HCT116 (cell line): ENCODE measurements around the gene MRPL42. TPM values are rescaled to one million over a fixed set of nuclear protein-coding genes. Genes with fewer than 3 reads are reported as not detected.

Experiments
- ATAC-seq: fragments of 200-7000 bp; cut with Tn5 transposase; 2 replicates; pipeline ENCODE4 v1.9.1; 2020; ENCODE audit warnings: mild to moderate bottlenecking, moderate library complexity
- BruUV-seq: library from RNA; stranded (reverse); fragments of 400-500 nt; replicated peaks from 2 replicates; lab custom pipeline; 2021; lab: Mats Ljungman, UMichigan
- CTCF ChIA-PET: fragments of 300-600 bp; sonication (Branson Sonifier 250); formaldehyde crosslinking; loops from one replicate; lab custom pipeline; 2021; ENCODE audit warnings: antibody characterized with exemption; lab: Charles Lee
- POLR2A ChIA-PET: fragments of 300-600, 350-600 bp; sonication (Branson Sonifier 250); formaldehyde crosslinking; loops from one replicate; lab custom pipeline; 2021; ENCODE audit warnings: antibody characterized with exemption; lab: Charles Lee
- RAD21 ChIA-PET, 2 experiments: fragments of 300-600 bp; sonication (Branson Sonifier 250); formaldehyde crosslinking; loops; one replicate each; lab custom pipeline; 2023; ENCODE audit warnings: low total read pairs in 2 of 2; ENCODE audit not compliant: uncharacterized antibody in 2 of 2, unreplicated experiment in 2 of 2, low non-redundant PET in 1 of 2; lab: Charles Lee
- DNase-seq: peaks from one replicate; pipeline ENCODE4 v3.0.0-alpha.2; 2010; ENCODE audit warnings: low read depth, low spot score
- H2AFZ ChIP-seq: fragments of 200-600 bp; shearing (Covaris generic), sonication (generic); 2 replicates; pipeline ENCODE4 v1.6.1; 2017; ENCODE audit warnings: low read depth, mixed run types, mixed read lengths, antibody characterized with exemption, low read length; ENCODE audit not compliant: poor library complexity, severe bottlenecking
- H3K27ac ChIP-seq: 2 replicates; pipeline ENCODE4 v1.5.1; 2012; ENCODE audit warnings: low read depth, low read length
- H3K27me3 ChIP-seq: fragments of 200-600 bp; sonication (generic); 2 replicates; pipeline ENCODE4 v1.6.1; 2016; ENCODE audit warnings: mixed run types, low read length, mixed read lengths; ENCODE audit not compliant: insufficient read depth
- H3K36me3 ChIP-seq, 2 experiments: fragments of 200-500 bp in 1 of 2; fragments of 200-600 bp in 1 of 2; sonication (Bioruptor generic) in 1 of 2; sonication (generic) in 1 of 2; 2 replicates each; pipeline versions ENCODE4 v1.5.1 to v1.6.1; 2014 to 2016; ENCODE audit warnings: low read length in 2 of 2, inconsistent platforms in 1 of 2, mixed read lengths in 1 of 2, mixed run types in 1 of 2; ENCODE audit not compliant: insufficient read depth in 2 of 2, control insufficient read depth in 1 of 2
- H3K4me1 ChIP-seq, 2 experiments: fragments of 200-600 bp in 1 of 2; sonication (generic) in 1 of 2; 2 replicates each; pipeline versions ENCODE4 v1.5.1 to v1.6.1; 2012 to 2017; ENCODE audit warnings: low read length in 2 of 2, inconsistent platforms in 1 of 2, mild to moderate bottlenecking in 1 of 2, mixed read lengths in 1 of 2, mixed run types in 1 of 2, moderate library complexity in 1 of 2; ENCODE audit not compliant: insufficient read depth in 2 of 2, control insufficient read depth in 1 of 2
- H3K4me2 ChIP-seq: fragments of 200-600 bp; sonication (generic); 2 replicates; pipeline ENCODE4 v1.6.1; 2017; ENCODE audit warnings: mixed run types, low read length, mixed read lengths
- H3K4me3 ChIP-seq, 2 experiments: fragments of 200-600 bp in 1 of 2; sonication (generic) in 1 of 2; replicated peaks in 1 of 2; 2 replicates each; pipeline ENCODE4 v1.5.1; 2011 to 2016; ENCODE audit warnings: low read length in 2 of 2, control low read depth in 1 of 2, low read depth in 1 of 2, mild to moderate bottlenecking in 1 of 2, mixed read lengths in 1 of 2, mixed run types in 1 of 2
- H3K79me2 ChIP-seq: fragments of 200-600 bp; sonication (generic); 2 replicates; pipeline ENCODE4 v1.6.1; 2017; ENCODE audit warnings: mild to moderate bottlenecking, mixed run types, low read length, moderate library complexity, mixed read lengths; ENCODE audit not compliant: insufficient read depth
- H3K9ac ChIP-seq: fragments of 200-600 bp; sonication (generic); 2 replicates; pipeline ENCODE4 v1.6.1; 2016; ENCODE audit warnings: low read length, mixed read lengths
- H3K9me2 ChIP-seq: fragments of 200-600 bp; sonication (generic), shearing (Covaris generic); 2 replicates; pipeline ENCODE4 v1.6.1; 2017; ENCODE audit warnings: mixed run types, mild to moderate bottlenecking, moderate library complexity; ENCODE audit not compliant: insufficient read depth
- H3K9me3 ChIP-seq, 2 experiments: fragments of 200-500 bp in 1 of 2; fragments of 200-600 bp in 1 of 2; sonication (Bioruptor generic) in 1 of 2; sonication (generic) in 1 of 2; 2 replicates each; pipeline ENCODE4 v1.6.1; 2014 to 2017; ENCODE audit warnings: low read length in 2 of 2, mixed read lengths in 2 of 2, inconsistent platforms in 1 of 2, low read depth in 1 of 2, mild to moderate bottlenecking in 1 of 2, mixed run types in 1 of 2, moderate library complexity in 1 of 2; ENCODE audit not compliant: control insufficient read depth in 1 of 2, insufficient read depth in 1 of 2
- H4K20me1 ChIP-seq: fragments of 200-600 bp; sonication (generic), shearing (Covaris generic); 2 replicates; pipeline ENCODE4 v1.6.1; 2017; ENCODE audit warnings: mixed run types, mild to moderate bottlenecking, moderate library complexity; ENCODE audit not compliant: insufficient read depth
- ATF3 ChIP-seq: IDR thresholded peaks from 2 replicates; pipeline ENCODE4 v1.6.1; 2012
- CBX3 ChIP-seq: IDR thresholded peaks from 2 replicates; pipeline ENCODE4 v1.6.1; 2012; ENCODE audit warnings: low read depth
- CTCF ChIP-seq, 3 experiments: fragments of 200-600 bp in 1 of 3; sonication (generic) in 1 of 3; IDR thresholded peaks in 2 of 3; conservative IDR thresholded peaks in 1 of 3; 2 replicates each; pipeline ENCODE4 v1.5.1; 2012 to 2017; ENCODE audit warnings: low read depth in 2 of 3, low read length in 2 of 3, antibody characterized with exemption in 1 of 3, borderline replicate concordance in 1 of 3, control low read depth in 1 of 3, mild to moderate bottlenecking in 1 of 3, mixed read lengths in 1 of 3, mixed run types in 1 of 3, moderate library complexity in 1 of 3; ENCODE audit not compliant: insufficient read depth in 1 of 3
- EZH2 ChIP-seq: fragments of 200-600 bp; sonication (generic); IDR thresholded peaks from 2 replicates; pipeline ENCODE4 v1.6.1; 2017; ENCODE audit warnings: antibody characterized with exemption, mixed run types
- FOSL1 ChIP-seq: IDR thresholded peaks from 2 replicates; pipeline ENCODE4 v1.6.1; 2012; ENCODE audit warnings: low read depth
- JUND ChIP-seq: IDR thresholded peaks from 2 replicates; pipeline ENCODE4 v1.6.1; 2012
- RAD21 ChIP-seq: IDR thresholded peaks from 2 replicates; pipeline ENCODE4 v1.6.1; 2012; ENCODE audit warnings: low read depth, mild to moderate bottlenecking
- REST ChIP-seq: IDR thresholded peaks from 2 replicates; pipeline ENCODE4 v1.6.1; 2012; ENCODE audit warnings: low read depth
- SRF ChIP-seq: IDR thresholded peaks from 2 replicates; pipeline ENCODE4 v1.6.1; 2012; ENCODE audit warnings: low read depth
- TCF7L2 ChIP-seq: IDR thresholded peaks from 2 replicates; pipeline ENCODE4 v1.7.0; 2011; ENCODE audit warnings: borderline replicate concordance, inconsistent platforms; ENCODE audit not compliant: insufficient read depth, insufficient read length; ENCODE audit errors: extremely low read depth
- ZNF274 ChIP-seq: fragments of 200-500 bp; sonication (Bioruptor generic); IDR thresholded peaks from 2 replicates; pipeline ENCODE4 v1.6.1; 2014; ENCODE audit warnings: mild to moderate bottlenecking, low read depth, low read length, inconsistent platforms
- intact Hi-C: fragments of 100-400 bp; cut with micrococcal nuclease; formaldehyde crosslinking; loops from 2 replicates; pipeline ENCODE4 v1.10.0; 2022
- total RNA-seq: library from RNA; stranded (reverse); gene quantifications from one replicate; pipeline ENCODE4 v1.2.1, GENCODE V29; 2021; ENCODE audit not compliant: unreplicated experiment
- TF ChIP-seq, protein P1 (sequence below): IDR thresholded peaks from 2 replicates; pipeline ENCODE4 v1.6.1; 2012

MRPL42 gene
- total RNA-seq, 1 experiment from 2014 or later, result 120 TPM

- intact Hi-C loops, result no loop called here
- ChIA-PET RAD21 (interaction anchor here in 1 of 2 experiments (0.6 kb wide), 1 partner anchor 243 kb away, joined by 3 read pairs; no protein-coding TSS in a partner anchor), POLR2A (no interaction called here), CTCF (no interaction called here)
- ATAC-seq (no peak), DNase-seq (no peak)
- no peaks in the 10 kb centered on the region for H3K9me2 ChIP-seq
- H3K79me2 ChIP-seq, result no peaks in the 10 kb centered on the region
- no peaks in the 10 kb centered on the region for H3K27me3 ChIP-seq
- BruUV-seq, result no TSS peak
- no peaks in the 10 kb centered on the region for H3K9me3 ChIP-seq
- no peaks in the 10 kb centered on the region for H4K20me1 ChIP-seq
- H3K9ac ChIP-seq, result no peak overlapping the region
- H3K4me3 ChIP-seq, result no peak overlapping the region
- H2AFZ ChIP-seq, result no peak overlapping the region
- no peaks in the 10 kb centered on the region for H3K36me3 ChIP-seq
- H3K4me2 ChIP-seq, result no peak overlapping the region
- TF ChIP-seq ZNF274 (no peak), SRF (no peak), TCF7L2 (no peak), FOSL1 (no peak), CTCF (IDR thresholded peaks at IDR 0.05 in 2 of 3, conservative IDR thresholded peaks at IDR 0.05 in 1 of 3; ENCODE audit: borderline replicate concordance in 1 of 3, insufficient read depth in 1 of 3, low read depth in 2 of 3, low read length in 2 of 3) (no peak), RAD21 (no peak), ATF3 (no peak), JUND (no peak), REST (no peak), EZH2 (no peak), CBX3 (no peak)
- TF ChIP-seq, protein P1, sequence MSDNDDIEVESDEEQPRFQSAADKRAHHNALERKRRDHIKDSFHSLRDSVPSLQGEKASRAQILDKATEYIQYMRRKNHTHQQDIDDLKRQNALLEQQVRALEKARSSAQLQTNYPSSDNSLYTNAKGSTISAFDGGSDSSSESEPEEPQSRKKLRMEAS, result no peak
- H3K4me1 ChIP-seq, result no peaks in the 10 kb centered on the region
- H3K27ac ChIP-seq, result no peak overlapping the region
Observed at GRCh38 chr12:93541578-93542225, 74.4 kb downstream of the MRPL42 start.
